HG03280 (cell line): ENCODE results near the gene DDR2.

Source experiments
- ATAC-seq: cut with Tn5 transposase; IDR thresholded peaks from one replicate; pipeline ENCODE4 v1.9.1; 2021; ENCODE audit warnings: mild to moderate bottlenecking, moderate library complexity; ENCODE audit not compliant: unreplicated experiment

The DDR2 gene

DNA sequence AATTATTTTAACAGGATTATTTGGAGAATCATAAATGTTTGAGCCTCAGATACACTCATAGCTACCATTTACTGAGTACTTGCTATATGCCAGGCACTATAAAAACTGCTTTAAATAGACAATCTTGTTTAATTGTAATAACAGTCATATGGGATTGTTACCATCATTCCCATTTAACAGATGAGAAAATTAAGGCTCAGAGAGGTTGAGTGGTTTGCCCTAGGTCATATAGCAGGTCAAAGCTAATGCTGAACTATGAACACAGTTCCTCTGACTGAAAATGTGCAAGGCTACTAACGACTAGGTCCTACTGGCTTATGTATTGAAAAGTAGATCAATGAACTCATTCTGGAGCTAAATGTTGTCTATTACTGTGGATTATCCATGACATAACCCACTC is 63.4 kb downstream of the DDR2 start:
- no peak for ATAC-seq

- ATAC-seq = no peak
These were observed 64.1 kb downstream of the DDR2 start for GRCh38 chr1:162696286-162696862.

DNA sequence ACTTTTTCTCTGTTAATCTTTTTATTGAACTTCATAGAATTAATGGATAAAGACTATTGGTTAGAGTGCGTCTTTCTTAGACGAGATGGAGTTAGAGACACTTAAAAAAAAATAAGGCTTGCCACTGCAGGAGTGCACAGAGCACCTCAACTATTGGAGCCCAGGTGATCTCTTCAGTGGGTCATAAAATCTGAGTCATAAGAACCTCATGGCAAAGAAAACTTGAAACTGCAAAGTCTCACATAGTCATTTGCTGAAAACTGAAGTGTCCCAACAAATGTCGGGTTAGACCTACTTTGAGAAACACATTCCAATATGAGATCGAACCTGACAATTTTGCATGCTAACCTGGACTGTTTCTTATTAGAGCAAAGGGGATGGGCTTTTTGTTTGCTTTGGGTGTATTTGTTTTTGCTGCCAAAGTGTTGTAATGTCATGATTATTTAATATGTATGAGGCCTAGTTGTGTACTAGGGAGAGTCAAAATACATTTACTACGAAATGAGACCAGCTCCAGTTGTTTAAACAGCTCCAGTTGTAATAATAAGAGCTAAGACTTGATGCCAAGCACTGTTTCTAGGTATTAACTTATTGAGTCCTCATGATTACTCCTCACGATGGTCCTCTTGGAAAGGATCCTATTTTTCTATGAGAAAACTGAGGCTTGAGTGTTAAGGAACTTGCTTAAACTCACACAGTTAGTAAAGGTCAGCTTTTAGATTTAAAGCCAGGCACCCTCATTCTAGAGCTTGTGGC is 65.1 kb downstream of the DDR2 start:
- no peak for ATAC-seq

- ATAC-seq = no peak
These were observed 67.1 kb downstream of the DDR2 start for GRCh38 chr1:162699366-162699765.

DNA sequence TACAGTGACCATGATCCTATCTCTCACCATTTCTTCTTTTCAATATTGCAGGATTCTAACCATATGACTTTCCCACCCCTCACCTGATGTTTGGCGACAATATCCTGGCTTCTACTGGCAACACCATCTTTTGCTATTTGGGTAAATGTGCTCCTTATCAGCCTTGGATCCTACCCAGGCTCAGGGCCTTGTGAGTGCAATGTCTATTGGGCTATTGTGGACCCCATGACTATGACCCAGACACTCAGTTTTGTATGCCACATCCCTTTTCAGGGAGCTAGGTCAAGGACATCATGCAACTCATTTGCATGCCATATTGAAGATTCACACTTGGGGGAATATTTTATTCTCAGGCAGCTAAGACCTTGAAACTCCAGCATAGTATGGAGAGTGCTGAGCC is 67.9 kb downstream of the DDR2 start:
- no peak for ATAC-seq

- no peak for ATAC-seq
These were observed 69.0 kb downstream of the DDR2 start for GRCh38 chr1:162701286-162701685.

GRCh38 chr1:162702628-162703027 is 70.4 kb downstream of the DDR2 start:
- ATAC-seq = no peak

DNA sequence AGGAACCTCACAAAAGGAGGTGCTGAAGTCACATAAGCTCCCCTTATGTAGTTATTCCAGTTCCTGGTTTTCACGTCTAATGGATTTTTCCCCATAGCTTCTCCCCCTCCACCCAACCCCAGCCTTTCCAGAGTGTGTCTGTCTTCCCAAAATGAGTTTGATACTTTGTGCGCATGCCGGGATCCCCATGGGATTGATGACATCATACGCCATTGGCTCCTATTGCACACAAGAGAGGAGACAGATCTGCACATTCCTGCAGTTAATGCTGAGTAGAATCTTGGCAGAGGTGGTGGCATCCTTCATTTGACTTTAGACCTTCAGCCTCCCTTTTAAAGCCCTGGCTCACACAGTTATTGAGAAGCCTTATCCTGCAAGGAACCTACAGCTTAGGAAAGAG is 71.4 kb downstream of the DDR2 start:
- no peak for ATAC-seq

DNA sequence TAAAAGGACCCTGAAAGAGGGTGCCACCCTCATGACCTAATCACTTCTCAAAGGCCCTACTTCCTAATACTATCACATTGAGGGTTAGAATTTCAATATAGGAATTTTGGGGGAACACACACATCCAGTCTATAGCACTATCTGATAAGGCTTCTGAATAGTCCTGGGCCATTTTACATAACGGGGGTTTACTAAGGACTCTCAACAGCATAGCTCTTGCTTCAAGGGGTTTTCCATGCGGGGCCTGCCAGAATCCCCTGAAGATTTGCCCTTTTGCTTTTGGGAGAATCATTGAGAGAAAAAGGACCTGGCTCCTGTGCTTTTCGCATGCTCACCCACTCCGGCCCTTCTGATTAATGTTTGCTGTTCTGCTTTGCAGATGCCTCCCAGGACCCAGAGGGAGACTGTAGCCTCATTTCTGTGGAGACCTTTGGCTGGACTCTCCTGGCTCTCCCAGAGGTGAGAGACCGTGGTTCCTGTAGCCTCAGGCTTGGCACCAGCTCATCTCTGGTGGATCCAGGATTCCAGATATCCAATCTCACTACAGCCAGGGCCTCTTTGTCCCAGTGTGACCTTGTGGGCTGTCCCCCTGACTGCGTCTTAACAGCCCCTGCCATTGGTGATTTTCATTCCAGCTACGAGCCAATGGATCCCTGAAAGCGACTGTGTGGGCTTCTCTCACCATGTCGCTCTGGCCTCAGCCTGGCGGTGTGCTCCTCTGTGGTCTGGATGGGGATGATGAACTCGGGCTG is 72.6 kb downstream of the DDR2 start:
- no peak for ATAC-seq

DNA sequence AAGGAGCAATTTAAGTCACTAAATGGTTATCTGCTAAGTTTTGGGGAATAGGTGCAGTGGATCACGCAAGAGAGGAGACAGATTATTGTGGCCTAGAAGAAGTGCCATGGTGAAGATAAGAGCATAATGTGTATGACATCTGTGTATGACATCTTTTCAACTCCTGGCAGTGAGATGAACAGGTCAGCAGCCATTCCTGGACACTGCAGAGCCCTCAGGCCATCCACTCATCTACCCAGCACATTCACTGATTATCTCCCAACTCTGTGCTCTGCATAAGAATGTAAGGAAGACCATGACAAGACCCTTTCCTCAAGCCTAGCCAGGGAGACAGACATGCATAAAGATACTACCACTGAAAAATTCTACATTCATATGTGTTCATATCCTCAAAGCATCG is 73.7 kb downstream of the DDR2 start:
- no peak for ATAC-seq

- no peak for ATAC-seq
These were observed 74.3 kb downstream of the DDR2 start for GRCh38 chr1:162706606-162707005.

DNA sequence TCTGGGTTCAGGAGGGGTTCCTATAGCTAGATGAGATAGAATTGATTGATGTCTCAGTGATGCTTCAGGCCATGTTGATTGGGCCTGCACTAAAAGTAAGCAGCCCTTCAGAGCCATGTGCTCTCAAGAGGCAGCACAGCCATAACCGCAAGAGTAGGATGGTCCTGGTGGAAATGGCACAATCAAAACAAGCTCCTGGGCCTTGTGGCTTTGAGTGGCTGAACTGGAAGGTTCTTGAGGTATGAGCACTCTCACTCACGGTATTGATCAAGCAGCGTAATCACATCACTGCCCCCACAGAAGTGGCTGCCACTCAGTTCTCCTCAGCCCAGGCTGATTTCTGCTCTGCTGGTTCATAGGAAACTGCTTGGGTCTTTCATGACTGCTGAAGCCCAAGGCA is 76.0 kb downstream of the DDR2 start:
- no peak for ATAC-seq

GRCh38 chr1:162709132-162709860 is 77.0 kb downstream of the DDR2 start:
- no peak for ATAC-seq

GRCh38 chr1:162709870-162710269 is 77.6 kb downstream of the DDR2 start:
- ATAC-seq = no peak

GRCh38 chr1:162710345-162710744 is 78.1 kb downstream of the DDR2 start:
- ATAC-seq = no peak

DNA sequence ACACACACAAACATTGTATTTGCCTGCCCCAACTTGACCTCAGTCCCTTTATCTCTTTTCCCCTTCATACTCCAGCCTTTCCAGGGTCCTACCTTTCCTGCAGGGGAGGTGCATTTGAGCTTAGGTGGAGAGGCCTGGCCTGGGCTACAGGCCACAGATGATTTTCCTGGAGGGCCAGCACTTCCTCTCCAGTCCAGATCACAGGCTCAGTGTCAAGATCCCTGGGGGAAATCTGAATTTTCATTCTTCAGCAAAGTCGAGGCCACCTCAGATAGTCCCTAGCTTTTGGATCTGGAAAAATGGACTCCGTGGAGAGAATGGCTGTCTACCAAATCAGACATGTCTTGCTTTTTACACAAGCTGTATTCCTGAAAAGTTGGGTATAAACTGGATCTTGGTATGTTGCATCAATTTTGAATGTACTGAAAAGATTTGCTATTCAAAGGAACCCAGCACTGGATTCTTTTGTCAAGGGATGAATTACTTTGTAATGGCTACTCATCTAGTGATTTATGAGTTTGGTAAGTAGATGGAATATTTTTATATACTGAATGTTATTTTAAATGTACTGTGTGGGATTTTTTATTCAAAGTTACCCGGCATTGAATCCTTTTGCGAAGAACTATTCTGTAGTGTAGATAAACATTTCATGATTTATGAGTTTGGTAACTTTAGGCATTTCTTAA is 78.7 kb downstream of the DDR2 start:
- ATAC-seq = no peak

- ATAC-seq = no peak
These were observed 80.2 kb downstream of the DDR2 start for GRCh38 chr1:162712317-162713029.

DNA sequence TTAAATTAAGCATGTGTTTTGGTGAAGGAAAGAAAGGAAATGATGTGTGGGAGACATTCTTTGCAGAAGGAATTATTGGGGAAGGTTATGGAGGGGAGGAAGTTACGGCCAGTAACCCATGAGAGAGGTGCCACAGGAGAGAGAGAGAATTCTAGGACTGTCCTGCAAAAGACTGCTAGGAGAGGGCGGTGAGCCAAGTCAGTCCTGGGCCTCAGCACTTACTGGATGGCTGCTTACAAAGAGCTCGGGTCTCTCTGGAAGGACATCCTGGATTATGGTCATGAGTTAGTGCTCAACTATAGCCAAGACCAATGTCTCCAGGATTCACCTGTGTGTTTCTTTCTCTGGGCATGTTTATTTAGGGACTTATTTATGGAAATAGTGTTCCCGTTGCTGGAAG is 83.9 kb downstream of the DDR2 start:
- no peak for ATAC-seq

DNA sequence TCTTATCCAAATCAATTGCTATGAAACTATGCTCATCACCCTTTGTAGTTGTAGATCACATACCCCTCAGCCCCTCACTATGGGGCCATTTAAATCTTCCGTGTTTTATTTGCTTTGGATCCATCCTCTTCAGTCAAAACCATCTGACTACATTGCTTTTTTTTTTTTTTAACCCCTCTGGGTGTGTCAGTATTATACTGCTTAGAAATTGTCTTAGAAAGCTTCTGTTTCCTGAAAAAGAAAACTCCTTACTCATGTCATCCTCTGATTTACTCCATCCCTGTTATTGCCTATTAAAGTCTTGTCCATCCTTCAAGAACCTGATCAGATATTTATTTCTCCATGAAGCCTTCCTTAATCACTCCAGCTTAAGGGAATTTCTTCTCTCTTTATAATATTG is 84.3 kb downstream of the DDR2 start:
- ATAC-seq = no peak

DNA sequence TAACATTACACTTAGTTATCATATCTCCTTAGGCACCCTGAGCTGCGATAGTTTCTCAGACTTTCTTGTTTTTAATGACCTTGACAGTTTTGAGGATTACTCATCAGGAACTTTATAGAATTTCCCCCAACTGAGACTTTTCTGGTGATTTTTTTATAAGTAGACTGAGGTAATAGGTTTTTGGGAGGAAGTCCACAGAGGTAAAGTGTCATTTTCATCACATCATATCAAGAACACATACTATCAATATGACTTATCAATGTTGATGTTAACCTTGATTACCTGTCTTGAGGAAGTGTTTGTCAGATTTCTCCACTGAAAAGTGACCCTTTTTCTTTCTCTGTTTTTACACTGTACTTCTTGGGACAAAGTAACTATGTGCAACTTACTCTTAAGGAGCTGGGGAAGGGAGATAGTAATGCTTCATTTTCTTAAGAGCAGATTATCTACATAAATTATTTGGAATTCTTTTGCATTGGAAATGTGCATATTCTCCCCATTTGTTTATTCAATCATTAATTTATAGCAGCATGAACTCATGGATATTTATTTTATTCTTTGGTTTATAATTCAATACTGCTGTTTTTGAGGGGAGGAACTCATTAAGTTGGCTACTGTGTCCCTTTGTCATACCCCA is 85.4 kb downstream of the DDR2 start:
- no peak for ATAC-seq
